ENCODE results near the gene ARID1B. TPM values are rescaled to one million over a fixed set of nuclear protein-coding genes. Genes with fewer than 3 reads are reported as not detected.
A peak's percentile ranks its signal among the peaks of the same experiment; 100 is the strongest.

The ARID1B gene
- total and polyA plus RNA-seq, 2 of the 13 experiments (the other 11 are each of a cell fraction or from before 2014, with no cell fraction given), result 20.1 to 32.6 TPM

GRCh38 chr6:156776840-156777576 lies at the start of gene ARID1B (continued):
- TF ChIP-seq FOXP4 (CRISPR knock-in tag; IDR thresholded peaks at IDR 0.05) (peak; percentile 27; the same call in 1 of the 2 replicates), RELA (CRISPR knock-in tag; IDR thresholded peaks at IDR 0.05) (0 out of 2 replicates have a peak, but pooled peaks have one; percentile 68), ZNF260 (CRISPR knock-in tag; IDR thresholded peaks at IDR 0.05; ENCODE audit: borderline replicate concordance, low read depth) (no peak), FOSL1 (CRISPR knock-in tag; IDR thresholded peaks at IDR 0.05; ENCODE audit: borderline replicate concordance) (no peak), ZNF430 (CRISPR knock-in tag; IDR thresholded peaks at IDR 0.05) (no peak), ZNF777 (CRISPR knock-in tag; IDR thresholded peaks at IDR 0.05) (peak; percentile 78), ZNF296 (CRISPR knock-in tag; conservative IDR thresholded peaks at IDR 0.05) (no peak), ZNF34 (CRISPR knock-in tag; IDR thresholded peaks at IDR 0.05; ENCODE audit: borderline replicate concordance) (no peak), ZNF549 (CRISPR knock-in tag; IDR thresholded peaks at IDR 0.05) (no peak), ZNF740 (CRISPR knock-in tag; IDR thresholded peaks at IDR 0.05) (peak; percentile 78), TBL1XR1 (IDR thresholded peaks at IDR 0.05; ENCODE audit: borderline replicate concordance, low read length, partially characterized antibody) (no peak), BCL6 (CRISPR knock-in tag; IDR thresholded peaks at IDR 0.05) (no peak; the same call in none of the 2 replicates), EZH2 (conservative IDR thresholded peaks at IDR 0.05; ENCODE audit: low read depth, low read length) (no peak), ZNF879 (CRISPR knock-in tag; IDR thresholded peaks at IDR 0.05) (peak; percentile 56; the same call in 1 of the 2 replicates), FOXO1 (CRISPR knock-in tag; IDR thresholded peaks at IDR 0.05) (no peak; the same call in 1 of the 2 replicates), TERF1 (CRISPR knock-in tag; IDR thresholded peaks at IDR 0.05) (no peak), SP1 (IDR thresholded peaks at IDR 0.05) (no peak), SP1 (CRISPR knock-in tag; IDR thresholded peaks at IDR 0.05) (no peak), ZFYVE20 (CRISPR knock-in tag; IDR thresholded peaks at IDR 0.05; ENCODE audit: borderline replicate concordance, low read depth) (no peak)
- TF ChIP-seq, protein P1, sequence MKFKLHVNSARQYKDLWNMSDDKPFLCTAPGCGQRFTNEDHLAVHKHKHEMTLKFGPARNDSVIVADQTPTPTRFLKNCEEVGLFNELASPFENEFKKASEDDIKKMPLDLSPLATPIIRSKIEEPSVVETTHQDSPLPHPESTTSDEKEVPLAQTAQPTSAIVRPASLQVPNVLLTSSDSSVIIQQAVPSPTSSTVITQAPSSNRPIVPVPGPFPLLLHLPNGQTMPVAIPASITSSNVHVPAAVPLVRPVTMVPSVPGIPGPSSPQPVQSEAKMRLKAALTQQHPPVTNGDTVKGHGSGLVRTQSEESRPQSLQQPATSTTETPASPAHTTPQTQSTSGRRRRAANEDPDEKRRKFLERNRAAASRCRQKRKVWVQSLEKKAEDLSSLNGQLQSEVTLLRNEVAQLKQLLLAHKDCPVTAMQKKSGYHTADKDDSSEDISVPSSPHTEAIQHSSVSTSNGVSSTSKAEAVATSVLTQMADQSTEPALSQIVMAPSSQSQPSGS (CRISPR knock-in tag; IDR thresholded peaks at IDR 0.05), result no peak
- TF ChIP-seq, protein P2, sequence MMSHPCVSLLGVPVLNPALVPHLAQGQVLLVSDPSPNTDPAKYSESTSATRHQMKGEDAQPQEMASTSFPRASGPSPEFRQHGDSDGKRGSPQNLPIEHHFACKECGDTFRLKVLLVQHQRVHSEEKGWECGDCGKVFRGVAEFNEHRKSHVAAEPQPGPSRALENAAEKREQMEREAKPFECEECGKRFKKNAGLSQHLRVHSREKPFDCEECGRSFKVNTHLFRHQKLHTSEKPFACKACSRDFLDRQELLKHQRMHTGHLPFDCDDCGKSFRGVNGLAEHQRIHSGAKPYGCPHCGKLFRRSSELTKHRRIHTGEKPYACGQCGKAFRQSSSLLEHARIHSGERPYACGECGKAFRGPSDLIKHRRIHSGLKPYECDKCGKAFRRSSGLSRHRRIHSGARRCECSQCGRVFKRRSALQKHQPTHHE (CRISPR knock-in tag; IDR thresholded peaks at IDR 0.05; ENCODE audit: borderline replicate concordance), result no peak
